ENCODE measurements around the gene SEMA3B. TPM values are rescaled to one million over a fixed set of nuclear protein-coding genes. Genes with fewer than 3 reads are reported as not detected.

The SEMA3B gene
- total RNA-seq: 1 to 10 TPM; 1.6 to 2.1 TPM

- POLR2A ChIA-PET: no interaction called here
- Mint-ChIP-seq H3K27me3 (peaks cover 14% of the 10 kb centered on the region), H3K4me3 (no peak within 1 kb of the TSS), H3K9me3 (ENCODE audit: low read depth) (no peaks in the 10 kb centered on the region), H3K4me1 (peaks cover 9% of the 10 kb centered on the region), H3K36me3 (ENCODE audit: low read depth) (no peaks in the 10 kb centered on the region), H3K27ac (no peak within 1 kb of the TSS)
- DNase-seq: no peak
- ATAC-seq: no peak
- intact Hi-C loops (cut with DNase I, micrococcal nuclease): no loop called here
- CTCF ChIA-PET: no interaction called here
These were observed at the start of gene SEMA3B for GRCh38 chr3:50268703-50269451. Gene SEMA3B (plus strand): TSS chr3:50269147. CDS start chr3:50269241, 94 bp downstream.

GRCh38 chr3:50219285-50219684 lies 49.7 kb upstream of the SEMA3B start:
- H3K4me1 Mint-ChIP-seq: no peaks in the 10 kb centered on the region
- ChIA-PET POLR2A (interaction anchor here (0.6 to 1.4 kb wide), 2 partner anchors 25 to 558 kb away, joined by 3 read pairs; no protein-coding TSS in a partner anchor), CTCF (interaction anchor here (0.5 to 2.0 kb wide), 4 partner anchors 25 to 1473 kb away, joined by 3 to 7 read pairs (median 3); no protein-coding TSS in a partner anchor)
- H3K36me3 Mint-ChIP-seq (ENCODE audit: low read depth): no peaks in the 10 kb centered on the region
- H3K9me3 Mint-ChIP-seq (ENCODE audit: low read depth): no peaks in the 10 kb centered on the region
- DNase-seq (no peak), ATAC-seq (no peak)
- H3K27me3 Mint-ChIP-seq: no peaks in the 10 kb centered on the region
- intact Hi-C loops (cut with DNase I, micrococcal nuclease): no loop called here
- no peak overlapping the region for H3K27ac Mint-ChIP-seq
- H3K4me3 Mint-ChIP-seq: no peak overlapping the region

DNA sequence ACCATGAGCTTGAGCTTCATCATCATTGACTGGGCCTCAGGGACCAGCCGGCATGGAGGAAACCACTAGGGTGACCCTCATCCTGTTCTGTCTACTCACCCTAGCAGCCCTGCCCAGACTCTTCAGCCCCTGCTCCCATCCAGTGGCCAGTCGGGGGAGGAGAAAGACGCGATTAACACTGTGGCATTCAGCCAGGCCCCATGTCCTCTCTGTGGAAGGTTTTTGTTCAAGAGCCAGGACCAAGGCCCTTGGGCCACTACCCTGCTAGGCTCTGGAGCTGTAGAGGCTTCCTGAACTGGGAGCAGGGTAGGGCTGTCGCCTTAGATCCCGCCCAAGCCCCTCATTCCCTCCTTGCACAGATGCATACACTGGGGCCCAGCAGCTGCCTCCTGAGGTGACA lies 48.8 kb upstream of the SEMA3B start:
- Mint-ChIP-seq H3K9me3 (ENCODE audit: low read depth) (no peaks in the 10 kb centered on the region), H3K4me1 (no peaks in the 10 kb centered on the region), H3K27me3 (no peaks in the 10 kb centered on the region), H3K36me3 (ENCODE audit: low read depth) (no peaks in the 10 kb centered on the region), H3K27ac (no peak overlapping the region), H3K4me3 (no peak overlapping the region)
- intact Hi-C loops (cut with DNase I, micrococcal nuclease): loop anchor here in 1 of 2 experiments (10.0 kb wide), 1 partner anchor 1375 kb away; the partner anchor contains the start of gene PRKAR2A
- DNase-seq (no peak), ATAC-seq (no peak)
- ChIA-PET POLR2A (no interaction called here), CTCF (interaction anchor here (0.6 to 2.0 kb wide), 4 partner anchors 26 to 372 kb away, joined by 3 to 7 read pairs (median 4); no protein-coding TSS in a partner anchor)

GRCh38 chr3:50221051-50221410 lies 47.9 kb upstream of the SEMA3B start:
- no peaks in the 10 kb centered on the region for H3K36me3 Mint-ChIP-seq (ENCODE audit: low read depth)
- ChIA-PET POLR2A (interaction anchor here (0.6 kb wide), 1 partner anchor 13 kb away, joined by 4 read pairs; no protein-coding TSS in a partner anchor), CTCF (interaction anchor here (0.6 to 2.6 kb wide), 8 partner anchors 19 to 1176 kb away, joined by 3 to 19 read pairs (median 4); no protein-coding TSS in a partner anchor)
- no peak overlapping the region for H3K4me3 Mint-ChIP-seq
- ATAC-seq (peak; percentile 40), DNase-seq (no peak)
- H3K27ac Mint-ChIP-seq: no peak overlapping the region
- H3K9me3 Mint-ChIP-seq (ENCODE audit: low read depth): no peaks in the 10 kb centered on the region
- H3K27me3 Mint-ChIP-seq: no peaks in the 10 kb centered on the region
- peaks cover 6% of the 10 kb centered on the region for H3K4me1 Mint-ChIP-seq
- intact Hi-C loops (cut with DNase I, micrococcal nuclease): loop anchor here in 1 of 2 experiments (10.0 kb wide), 1 partner anchor 1376 kb away; the partner anchor contains the start of gene PRKAR2A

GRCh38 chr3:50221411-50222168 lies 47.4 kb upstream of the SEMA3B start:
- ChIA-PET CTCF (interaction anchor here (0.6 to 2.6 kb wide), 7 partner anchors 20 to 1176 kb away, joined by 3 to 19 read pairs (median 3); no protein-coding TSS in a partner anchor), POLR2A (interaction anchor here (0.6 kb wide), 1 partner anchor 13 kb away, joined by 4 read pairs; no protein-coding TSS in a partner anchor)
- Mint-ChIP-seq H3K4me3 (no peak overlapping the region), H3K4me1 (peaks cover 8% of the 10 kb centered on the region), H3K36me3 (ENCODE audit: low read depth) (no peaks in the 10 kb centered on the region), H3K9me3 (ENCODE audit: low read depth) (no peaks in the 10 kb centered on the region), H3K27me3 (no peaks in the 10 kb centered on the region), H3K27ac (no peak overlapping the region)
- ATAC-seq (no peak), DNase-seq (no peak)
- intact Hi-C loops (cut with DNase I, micrococcal nuclease): loop anchor here in 1 of 2 experiments (10.0 kb wide), 1 partner anchor 1377 kb away; the partner anchor contains the start of gene PRKAR2A

GRCh38 chr3:50222169-50222528 lies 46.8 kb upstream of the SEMA3B start:
- DNase-seq (no peak), ATAC-seq (no peak)
- H3K27me3 Mint-ChIP-seq: no peaks in the 10 kb centered on the region
- CTCF ChIA-PET: interaction anchor here (0.7 to 2.6 kb wide), 4 partner anchors 22 to 27 kb away, joined by 3 to 19 read pairs (median 4); no protein-coding TSS in a partner anchor
- intact Hi-C loops (cut with DNase I, micrococcal nuclease): loop anchor here in 1 of 2 experiments (10.0 kb wide), 1 partner anchor 1377 kb away; the partner anchor contains the start of gene PRKAR2A
- no peak overlapping the region for H3K27ac Mint-ChIP-seq
- peaks cover 11% of the 10 kb centered on the region for H3K4me1 Mint-ChIP-seq
- no peak overlapping the region for H3K4me3 Mint-ChIP-seq
- POLR2A ChIA-PET: no interaction called here
- H3K9me3 Mint-ChIP-seq (ENCODE audit: low read depth): no peaks in the 10 kb centered on the region
- no peaks in the 10 kb centered on the region for H3K36me3 Mint-ChIP-seq (ENCODE audit: low read depth)

DNA sequence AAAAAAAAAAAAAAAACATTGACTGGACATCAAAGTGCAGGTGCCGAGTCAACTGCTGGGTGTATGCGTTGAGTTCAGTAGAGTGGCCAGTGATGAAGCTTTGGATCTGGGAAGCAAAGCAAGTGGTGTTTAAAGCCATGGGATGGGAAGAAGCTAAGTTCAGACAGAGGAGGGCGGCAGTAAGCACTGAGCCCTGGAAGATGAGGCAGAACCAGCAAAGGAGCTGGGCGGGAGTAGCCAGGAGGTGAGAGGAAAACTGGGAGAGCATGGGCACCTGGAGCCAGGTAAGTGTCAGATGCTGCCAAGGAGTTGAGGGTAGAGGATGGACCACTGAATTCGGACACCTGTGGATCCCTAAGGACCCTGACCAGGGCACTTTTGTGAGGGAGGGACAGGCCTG lies 44.3 kb upstream of the SEMA3B start:
- POLR2A ChIA-PET: no interaction called here

GRCh38 chr3:50226888-50227389 lies 42.0 kb upstream of the SEMA3B start:
- intact Hi-C loops (cut with DNase I, micrococcal nuclease): loop anchor here (1.0 to 10.0 kb wide), 13 partner anchors 8 to 1382 kb away; partner anchors contain the start of genes BSN (in 1 of the 2), GNAI2 (in 1 of the 2), HYAL3 (in 1 of the 2) and IFRD2 (in 1 of the 2)
- H3K36me3 Mint-ChIP-seq (ENCODE audit: low read depth): no peaks in the 10 kb centered on the region
- ChIA-PET CTCF (interaction anchor here (0.9 to 7.6 kb wide), 17 partner anchors 8 to 110 kb away, joined by 3 to 79 read pairs (median 4); partner anchors contain the start of genes GNAI2, GNAT1 and SLC38A3), POLR2A (interaction anchor here (1.0 to 2.5 kb wide), 3 partner anchors 9 to 20 kb away, joined by 5 to 7 read pairs (median 5); partner anchors contain the start of gene GNAI2)
- DNase-seq (peak; percentile 72), ATAC-seq (peak; percentile 30)
- H3K4me3 Mint-ChIP-seq: peak overlapping the region; percentile 79
- H3K27me3 Mint-ChIP-seq: no peaks in the 10 kb centered on the region
- H3K4me1 Mint-ChIP-seq: peaks cover 22% of the 10 kb centered on the region
- no peaks in the 10 kb centered on the region for H3K9me3 Mint-ChIP-seq (ENCODE audit: low read depth)
- peak overlapping the region; percentile 88 for H3K27ac Mint-ChIP-seq

More for the DNA sequence above, 44.3 kb upstream of the SEMA3B start:
- Mint-ChIP-seq H3K27ac (no peak overlapping the region), H3K4me1 (peaks cover 22% of the 10 kb centered on the region), H3K4me3 (no peak overlapping the region), H3K36me3 (ENCODE audit: low read depth) (no peaks in the 10 kb centered on the region), H3K27me3 (no peaks in the 10 kb centered on the region), H3K9me3 (ENCODE audit: low read depth) (no peaks in the 10 kb centered on the region)
- no peak for ATAC-seq
- no peak for DNase-seq
- intact Hi-C loops (cut with DNase I, micrococcal nuclease): loop anchor here in 1 of 2 experiments (10.0 kb wide), 1 partner anchor 1380 kb away; the partner anchor contains the start of gene PRKAR2A
- CTCF ChIA-PET: interaction anchor here (0.6 to 7.6 kb wide), 11 partner anchors 11 to 1391 kb away, joined by 3 to 79 read pairs (median 4); partner anchors contain the start of genes GNAI2 and GNAT1

- peaks cover 22% of the 10 kb centered on the region for H3K4me1 Mint-ChIP-seq
- H3K27me3 Mint-ChIP-seq: no peaks in the 10 kb centered on the region
- H3K36me3 Mint-ChIP-seq (ENCODE audit: low read depth): no peaks in the 10 kb centered on the region
- H3K9me3 Mint-ChIP-seq (ENCODE audit: low read depth): no peaks in the 10 kb centered on the region
- intact Hi-C loops (cut with DNase I, micrococcal nuclease): loop anchor here (1.0 to 10.0 kb wide), 11 partner anchors 8 to 1383 kb away; partner anchors contain the start of genes BSN (in 1 of the 2), GNAI2 (in 1 of the 2), HYAL3 (in 1 of the 2) and IFRD2 (in 1 of the 2)
- ATAC-seq: peak; percentile 83
- POLR2A ChIA-PET: interaction anchor here (0.6 to 2.5 kb wide), 4 partner anchors 8 to 1514 kb away, joined by 3 to 7 read pairs (median 5); partner anchors contain the start of gene GNAI2
- CTCF ChIA-PET: interaction anchor here (0.7 to 7.6 kb wide), 18 partner anchors 8 to 110 kb away, joined by 3 to 79 read pairs (median 5); partner anchors contain the start of genes GNAI2 and GNAT1
- H3K27ac Mint-ChIP-seq: peak overlapping the region; percentile 88
- peak; percentile 95 for DNase-seq
- H3K4me3 Mint-ChIP-seq: peak overlapping the region; percentile 79
These were observed 41.4 kb upstream of the SEMA3B start for GRCh38 chr3:50227390-50228183.

All from activated CD4-positive, alpha-beta T cell treated with anti-CD3 and anti-CD28 coated beads for 36 hours (primary cell).